ENCODE measurements around the gene GPX5. TPM values are rescaled to one million over a fixed set of nuclear protein-coding genes. Genes with fewer than 3 reads are reported as not detected.

Gene GPX5, protein sequence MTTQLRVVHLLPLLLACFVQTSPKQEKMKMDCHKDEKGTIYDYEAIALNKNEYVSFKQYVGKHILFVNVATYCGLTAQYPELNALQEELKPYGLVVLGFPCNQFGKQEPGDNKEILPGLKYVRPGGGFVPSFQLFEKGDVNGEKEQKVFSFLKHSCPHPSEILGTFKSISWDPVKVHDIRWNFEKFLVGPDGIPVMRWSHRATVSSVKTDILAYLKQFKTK
- not detected for polyA plus RNA-seq (2013, experiment 1 of 2)
- polyA plus RNA-seq (2013, experiment 2 of 2): not detected

DNA sequence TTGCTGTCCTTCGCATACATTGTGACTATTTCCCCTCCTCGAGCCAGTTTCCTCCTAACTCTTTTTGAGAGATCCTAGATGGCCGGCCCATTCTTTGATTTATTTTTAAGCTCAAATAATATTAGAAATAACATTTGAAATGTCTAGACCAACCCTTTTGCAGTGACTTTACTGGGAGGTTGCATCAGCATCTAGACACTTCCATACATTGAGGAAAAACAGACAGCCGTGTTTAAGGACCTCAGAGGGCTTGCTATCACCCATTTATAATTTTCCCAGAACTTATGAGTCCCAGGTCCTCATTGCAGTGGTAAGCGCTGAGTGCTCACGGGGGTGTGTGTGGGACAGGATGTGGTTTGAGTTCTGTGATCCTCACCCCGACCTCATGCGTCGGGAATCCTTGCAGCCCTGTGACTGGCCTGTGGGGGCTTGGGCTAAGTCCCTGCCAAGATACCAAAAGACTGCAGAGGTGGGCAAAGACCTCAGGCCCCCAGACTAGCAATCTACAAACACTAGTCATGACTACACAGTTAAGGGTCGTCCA is at the start of gene GPX5:
GPX5 (plus strand) TSS at position 386 of the 544 bp plus-strand sequence; CDS start at position 519, 133 bp downstream.
- Histone ChIP-seq H3K9me3 (replicated peaks in 1 of 2; ENCODE audit: control insufficient read depth in 2 of 2, insufficient read depth in 1 of 2, low read depth in 1 of 2, low read length in 2 of 2) (no peaks in the 10 kb centered on the region), H3K36me3 (replicated peaks in 1 of 2; ENCODE audit: control insufficient read depth in 2 of 2, insufficient read depth in 2 of 2, low read length in 2 of 2) (no peaks in the 10 kb centered on the region), H2AFZ (ENCODE audit: low read length) (no peak within 1 kb of the TSS), H3K4me1 (ENCODE audit: control insufficient read depth in 2 of 2, insufficient read depth in 1 of 2, low read depth in 1 of 2, low read length in 2 of 2) (peaks cover under 1 to 10% of the 10 kb centered on the region in 2 donors), H2AK5ac (ENCODE audit: low read depth, low read length) (no peak within 1 kb of the TSS), H2BK15ac (ENCODE audit: low read length) (peak within 1 kb of the TSS; percentile 93), H2BK120ac (ENCODE audit: low read depth, low read length) (no peak within 1 kb of the TSS), H3K79me1 (ENCODE audit: low read depth, low read length) (no peaks in the 10 kb centered on the region), H3K27ac (replicated peaks; ENCODE audit: low read length) (no peak within 1 kb of the TSS), H3K4me3 (ENCODE audit: low read length in 2 of 2) (no peak within 1 kb of the TSS), H3K4ac (ENCODE audit: low read length) (no peak within 1 kb of the TSS), H3K9ac (ENCODE audit: low read depth, low read length, poor library complexity) (no peak within 1 kb of the TSS), H4K91ac (ENCODE audit: low read depth, low read length, poor library complexity) (no peak within 1 kb of the TSS), H2BK5ac (ENCODE audit: low read length) (no peak within 1 kb of the TSS), H3K18ac (ENCODE audit: low read length) (no peak within 1 kb of the TSS), H4K8ac (ENCODE audit: low read depth, low read length) (no peak within 1 kb of the TSS), H3K27me3 (ENCODE audit: control insufficient read depth in 3 of 3, insufficient read depth in 3 of 3, low read depth in 1 of 3, low read length in 3 of 3) (peaks cover 0 to 18% (median 0%) of the 10 kb centered on the region in 3 experiments), H3K14ac (ENCODE audit: low read length) (no peak within 1 kb of the TSS), H2BK12ac (ENCODE audit: low read length) (no peak within 1 kb of the TSS), H3K23ac (ENCODE audit: low read depth, low read length, poor library complexity) (peak within 1 kb of the TSS; percentile 5), H3K4me2 (ENCODE audit: insufficient read depth, low read length, poor library complexity, severe bottlenecking) (no peak within 1 kb of the TSS)
- DNase-seq (ENCODE audit: low spot score): no peak
- WGBS, 2 donors (ENCODE audit: extremely low coverage in 2 of 2, insufficient read length in 2 of 2, insufficient replicate concordance in 1 of 2): no CpG with 5 or more reads among the region's 10 CpGs

DNA sequence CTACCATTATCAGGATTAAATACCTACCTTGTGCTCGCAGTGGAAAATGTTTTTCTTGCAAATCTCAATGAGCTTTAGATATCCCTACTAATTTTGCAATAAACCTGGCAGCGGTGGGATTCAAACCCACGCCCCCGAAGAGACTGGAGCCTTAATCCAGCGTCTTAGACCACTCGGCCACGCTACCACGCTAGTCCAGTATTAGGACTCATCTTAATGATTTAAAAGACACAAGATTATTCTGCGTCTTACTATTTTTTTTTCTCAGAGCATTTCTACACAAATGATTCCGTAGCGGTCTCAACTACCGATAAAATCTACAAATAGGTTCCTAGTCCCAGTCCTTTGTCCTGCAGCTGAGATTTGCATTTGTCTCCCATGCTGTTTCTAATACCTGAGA is 47.2 kb upstream of the GPX5 start:
- Histone ChIP-seq H2BK5ac (ENCODE audit: low read length) (no peak overlapping the region), H2BK15ac (ENCODE audit: low read length) (no peak overlapping the region), H3K23ac (ENCODE audit: low read depth, low read length, poor library complexity) (no peak overlapping the region), H2BK12ac (ENCODE audit: low read length) (no peak overlapping the region), H3K4me3 (ENCODE audit: low read length in 2 of 2) (no peak overlapping the region), H3K4ac (ENCODE audit: low read length) (no peak overlapping the region), H2BK120ac (ENCODE audit: low read depth, low read length) (no peak overlapping the region), H3K9ac (ENCODE audit: low read depth, low read length, poor library complexity) (no peak overlapping the region), H3K18ac (ENCODE audit: low read length) (no peak overlapping the region), H3K9me3 (replicated peaks in 1 of 2; ENCODE audit: control insufficient read depth in 2 of 2, insufficient read depth in 1 of 2, low read depth in 1 of 2, low read length in 2 of 2) (no peaks in the 10 kb centered on the region), H3K4me1 (ENCODE audit: control insufficient read depth in 2 of 2, insufficient read depth in 1 of 2, low read depth in 1 of 2, low read length in 2 of 2) (no peaks in the 10 kb centered on the region), H3K36me3 (replicated peaks in 1 of 2; ENCODE audit: control insufficient read depth in 2 of 2, insufficient read depth in 2 of 2, low read length in 2 of 2) (no peaks in the 10 kb centered on the region), H3K4me2 (ENCODE audit: insufficient read depth, low read length, poor library complexity, severe bottlenecking) (no peak overlapping the region), H3K27ac (replicated peaks; ENCODE audit: low read length) (no peak overlapping the region), H2AFZ (ENCODE audit: low read length) (no peak overlapping the region), H3K14ac (ENCODE audit: low read length) (no peak overlapping the region), H3K27me3 (ENCODE audit: control insufficient read depth in 3 of 3, insufficient read depth in 3 of 3, low read depth in 1 of 3, low read length in 3 of 3) (peaks cover 0 to 51% (median 0%) of the 10 kb centered on the region in 3 experiments), H3K79me1 (ENCODE audit: low read depth, low read length) (no peaks in the 10 kb centered on the region), H4K91ac (ENCODE audit: low read depth, low read length, poor library complexity) (no peak overlapping the region), H4K8ac (ENCODE audit: low read depth, low read length) (no peak overlapping the region), H2AK5ac (ENCODE audit: low read depth, low read length) (no peak overlapping the region)
- no peak for DNase-seq (ENCODE audit: low spot score)
- no CpG with 5 or more reads among the region's 12 CpGs for WGBS, 2 donors (ENCODE audit: extremely low coverage in 2 of 2, insufficient read length in 2 of 2, insufficient replicate concordance in 1 of 2)

DNA sequence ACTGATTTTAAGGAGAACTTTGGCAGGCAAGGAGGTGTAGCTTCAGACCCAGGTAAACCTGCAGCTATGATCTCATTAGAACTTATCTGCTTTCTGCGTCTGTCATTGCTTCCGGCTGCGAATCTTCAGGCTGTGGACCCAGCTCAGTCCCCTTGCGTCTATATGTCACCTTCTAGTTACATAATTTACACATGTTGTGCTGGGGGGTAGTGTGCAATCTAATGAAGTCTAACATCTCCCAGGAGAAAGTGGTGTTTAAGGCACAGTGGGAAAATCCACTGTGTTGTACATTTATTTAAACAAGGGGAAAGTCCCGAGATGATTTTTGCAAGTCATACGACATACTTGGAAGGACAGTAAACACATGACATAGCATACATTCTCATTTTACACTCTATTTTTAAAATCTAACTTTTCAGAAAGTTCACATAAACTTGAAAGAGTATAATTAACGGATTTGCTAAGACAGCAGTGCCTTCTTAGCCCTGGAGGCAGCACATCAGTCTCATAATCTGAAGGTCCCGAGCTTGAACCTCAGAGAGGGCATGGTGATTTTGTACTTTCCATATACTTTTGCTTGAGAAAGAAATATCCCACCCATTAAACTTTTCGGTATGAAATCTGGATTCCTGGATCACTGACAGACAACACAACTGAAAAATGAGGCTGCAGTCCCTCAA is 45.3 kb upstream of the GPX5 start:
- H2BK15ac ChIP-seq (ENCODE audit: low read length): no peak overlapping the region
- H3K4me1 ChIP-seq (ENCODE audit: control insufficient read depth in 2 of 2, insufficient read depth in 1 of 2, low read depth in 1 of 2, low read length in 2 of 2): no peaks in the 10 kb centered on the region
- H2BK12ac ChIP-seq (ENCODE audit: low read length): no peak overlapping the region
- H3K4ac ChIP-seq (ENCODE audit: low read length): no peak overlapping the region
- no peak overlapping the region for H2AFZ ChIP-seq (ENCODE audit: low read length)
- DNase-seq (ENCODE audit: low spot score): no peak
- H3K14ac ChIP-seq (ENCODE audit: low read length): no peak overlapping the region
- no peaks in the 10 kb centered on the region for H3K36me3 ChIP-seq (replicated peaks in 1 of 2; ENCODE audit: control insufficient read depth in 2 of 2, insufficient read depth in 2 of 2, low read length in 2 of 2)
- H3K27ac ChIP-seq (replicated peaks; ENCODE audit: low read length): no peak overlapping the region
- H2AK5ac ChIP-seq (ENCODE audit: low read depth, low read length): no peak overlapping the region
- no peak overlapping the region for H3K4me2 ChIP-seq (ENCODE audit: insufficient read depth, low read length, poor library complexity, severe bottlenecking)
- H3K9me3 ChIP-seq (replicated peaks in 1 of 2; ENCODE audit: control insufficient read depth in 2 of 2, insufficient read depth in 1 of 2, low read depth in 1 of 2, low read length in 2 of 2): no peaks in the 10 kb centered on the region
- H2BK120ac ChIP-seq (ENCODE audit: low read depth, low read length): no peak overlapping the region
- H3K4me3 ChIP-seq (ENCODE audit: low read length in 2 of 2): no peak overlapping the region
- H3K18ac ChIP-seq (ENCODE audit: low read length): no peak overlapping the region
- no peak overlapping the region for H3K23ac ChIP-seq (ENCODE audit: low read depth, low read length, poor library complexity)
- no peak overlapping the region for H4K8ac ChIP-seq (ENCODE audit: low read depth, low read length)
- no peak overlapping the region for H4K91ac ChIP-seq (ENCODE audit: low read depth, low read length, poor library complexity)
- no peak overlapping the region for H3K9ac ChIP-seq (ENCODE audit: low read depth, low read length, poor library complexity)
- H3K27me3 ChIP-seq (ENCODE audit: control insufficient read depth in 3 of 3, insufficient read depth in 3 of 3, low read depth in 1 of 3, low read length in 3 of 3): peaks cover 0 to 51% (median 0%) of the 10 kb centered on the region in 3 experiments
- H2BK5ac ChIP-seq (ENCODE audit: low read length): no peak overlapping the region
- H3K79me1 ChIP-seq (ENCODE audit: low read depth, low read length): no peaks in the 10 kb centered on the region
- WGBS, 2 donors (ENCODE audit: extremely low coverage in 2 of 2, insufficient read length in 2 of 2, insufficient replicate concordance in 1 of 2): no CpG with 5 or more reads among the region's 9 CpGs

DNA sequence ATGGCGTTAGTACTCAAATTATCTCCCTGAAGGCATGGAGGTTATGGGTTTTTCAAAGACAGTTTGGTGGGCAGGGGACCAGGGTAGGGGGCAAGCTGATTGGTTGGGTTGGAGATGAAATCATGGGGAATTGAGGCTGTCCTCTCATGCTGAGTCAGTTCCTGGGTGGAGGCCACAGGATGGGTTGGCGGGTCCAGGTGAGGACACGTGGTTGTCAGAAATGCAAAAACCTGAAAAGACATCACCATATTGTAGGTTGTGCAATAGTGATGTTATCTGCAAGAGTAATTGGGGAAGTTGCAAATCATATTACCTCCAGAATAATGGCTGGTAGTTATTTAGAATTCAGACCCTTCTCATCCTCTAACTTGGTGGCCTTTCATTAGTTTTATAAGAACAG is 40.2 kb upstream of the GPX5 start:
- no peak overlapping the region for H4K8ac ChIP-seq (ENCODE audit: low read depth, low read length)
- H3K18ac ChIP-seq (ENCODE audit: low read length): no peak overlapping the region
- no peaks in the 10 kb centered on the region for H3K79me1 ChIP-seq (ENCODE audit: low read depth, low read length)
- H3K14ac ChIP-seq (ENCODE audit: low read length): no peak overlapping the region
- no peak overlapping the region for H2AFZ ChIP-seq (ENCODE audit: low read length)
- H3K36me3 ChIP-seq (replicated peaks in 1 of 2; ENCODE audit: control insufficient read depth in 2 of 2, insufficient read depth in 2 of 2, low read length in 2 of 2): no peaks in the 10 kb centered on the region
- H3K4me1 ChIP-seq (ENCODE audit: control insufficient read depth in 2 of 2, insufficient read depth in 1 of 2, low read depth in 1 of 2, low read length in 2 of 2): peaks cover 0 to 2% of the 10 kb centered on the region in 2 donors
- H3K23ac ChIP-seq (ENCODE audit: low read depth, low read length, poor library complexity): no peak overlapping the region
- no peak overlapping the region for H3K4ac ChIP-seq (ENCODE audit: low read length)
- no peak overlapping the region for H2BK120ac ChIP-seq (ENCODE audit: low read depth, low read length)
- WGBS, 2 donors (ENCODE audit: extremely low coverage in 2 of 2, insufficient read length in 2 of 2, insufficient replicate concordance in 1 of 2): no CpG with 5 or more reads among the region's 3 CpGs
- DNase-seq (ENCODE audit: low spot score): no peak
- H2BK5ac ChIP-seq (ENCODE audit: low read length): no peak overlapping the region
- H3K27ac ChIP-seq (replicated peaks; ENCODE audit: low read length): no peak overlapping the region
- no peak overlapping the region for H2AK5ac ChIP-seq (ENCODE audit: low read depth, low read length)
- peaks cover 0 to 26% (median 0%) of the 10 kb centered on the region in 3 experiments for H3K27me3 ChIP-seq (ENCODE audit: control insufficient read depth in 3 of 3, insufficient read depth in 3 of 3, low read depth in 1 of 3, low read length in 3 of 3)
- H3K9ac ChIP-seq (ENCODE audit: low read depth, low read length, poor library complexity): no peak overlapping the region
- no peak overlapping the region for H3K4me3 ChIP-seq (ENCODE audit: low read length in 2 of 2)
- no peaks in the 10 kb centered on the region for H3K9me3 ChIP-seq (replicated peaks in 1 of 2; ENCODE audit: control insufficient read depth in 2 of 2, insufficient read depth in 1 of 2, low read depth in 1 of 2, low read length in 2 of 2)
- H4K91ac ChIP-seq (ENCODE audit: low read depth, low read length, poor library complexity): no peak overlapping the region
- no peak overlapping the region for H2BK15ac ChIP-seq (ENCODE audit: low read length)
- no peak overlapping the region for H2BK12ac ChIP-seq (ENCODE audit: low read length)
- H3K4me2 ChIP-seq (ENCODE audit: insufficient read depth, low read length, poor library complexity, severe bottlenecking): no peak overlapping the region

Data from neuronal stem cell (in vitro differentiated cells).